GM12892 (cell line): ENCODE results near the gene TLK2.

Source experiments
- POLR2A ChIP-seq: IDR thresholded peaks from 2 replicates; pipeline ENCODE4 v1.6.1; 2011; ENCODE audit warnings: low read depth, low read length, control low read depth
- POLR2AphosphoS5 ChIP-seq: IDR thresholded peaks from 2 replicates; pipeline ENCODE4 v1.6.1; 2011; ENCODE audit warnings: low read depth, low read length, control low read depth
- TAF1 ChIP-seq: IDR thresholded peaks from 2 replicates; pipeline ENCODE4 v1.6.1; 2011; ENCODE audit warnings: low read depth, mild to moderate bottlenecking, control low read depth, low read length, borderline replicate concordance

GRCh38 chr17:62572888-62573401, 94.3 kb downstream of the TLK2 start:
- TF ChIP-seq TAF1 (no peak), POLR2AphosphoS5 (no peak), POLR2A (no peak)
